HCT116 (cell line): ENCODE results near the gene NSMCE1. TPM values are rescaled to one million over a fixed set of nuclear protein-coding genes. Genes with fewer than 3 reads are reported as not detected.

Experiments
- ATAC-seq: fragments of 200-7000 bp; cut with Tn5 transposase; 2 replicates; pipeline ENCODE4 v1.9.1; 2020; ENCODE audit warnings: mild to moderate bottlenecking, moderate library complexity
- BruUV-seq: library from RNA; stranded (reverse); fragments of 400-500 nt; replicated peaks from 2 replicates; lab custom pipeline; 2021; lab: Mats Ljungman, UMichigan
- CTCF ChIA-PET: fragments of 300-600 bp; sonication (Branson Sonifier 250); formaldehyde crosslinking; loops from one replicate; lab custom pipeline; 2021; ENCODE audit warnings: antibody characterized with exemption; lab: Charles Lee
- POLR2A ChIA-PET: fragments of 300-600, 350-600 bp; sonication (Branson Sonifier 250); formaldehyde crosslinking; loops from one replicate; lab custom pipeline; 2021; ENCODE audit warnings: antibody characterized with exemption; lab: Charles Lee
- RAD21 ChIA-PET, 2 experiments: fragments of 300-600 bp; sonication (Branson Sonifier 250); formaldehyde crosslinking; loops; one replicate each; lab custom pipeline; 2023; ENCODE audit warnings: low total read pairs in 2 of 2; ENCODE audit not compliant: uncharacterized antibody in 2 of 2, unreplicated experiment in 2 of 2, low non-redundant PET in 1 of 2; lab: Charles Lee
- DNase-seq: peaks from one replicate; pipeline ENCODE4 v3.0.0-alpha.2; 2010; ENCODE audit warnings: low read depth, low spot score
- H2AFZ ChIP-seq: fragments of 200-600 bp; shearing (Covaris generic), sonication (generic); 2 replicates; pipeline ENCODE4 v1.6.1; 2017; ENCODE audit warnings: low read depth, mixed run types, mixed read lengths, antibody characterized with exemption, low read length; ENCODE audit not compliant: poor library complexity, severe bottlenecking
- H3K27ac ChIP-seq: 2 replicates; pipeline ENCODE4 v1.5.1; 2012; ENCODE audit warnings: low read depth, low read length
- H3K27me3 ChIP-seq: fragments of 200-600 bp; sonication (generic); 2 replicates; pipeline ENCODE4 v1.6.1; 2016; ENCODE audit warnings: mixed run types, low read length, mixed read lengths; ENCODE audit not compliant: insufficient read depth
- H3K36me3 ChIP-seq, 2 experiments: fragments of 200-500 bp in 1 of 2; fragments of 200-600 bp in 1 of 2; sonication (Bioruptor generic) in 1 of 2; sonication (generic) in 1 of 2; 2 replicates each; pipeline versions ENCODE4 v1.5.1 to v1.6.1; 2014 to 2016; ENCODE audit warnings: low read length in 2 of 2, inconsistent platforms in 1 of 2, mixed read lengths in 1 of 2, mixed run types in 1 of 2; ENCODE audit not compliant: insufficient read depth in 2 of 2, control insufficient read depth in 1 of 2
- H3K4me1 ChIP-seq, 2 experiments: fragments of 200-600 bp in 1 of 2; sonication (generic) in 1 of 2; 2 replicates each; pipeline versions ENCODE4 v1.5.1 to v1.6.1; 2012 to 2017; ENCODE audit warnings: low read length in 2 of 2, inconsistent platforms in 1 of 2, mild to moderate bottlenecking in 1 of 2, mixed read lengths in 1 of 2, mixed run types in 1 of 2, moderate library complexity in 1 of 2; ENCODE audit not compliant: insufficient read depth in 2 of 2, control insufficient read depth in 1 of 2
- H3K4me2 ChIP-seq: fragments of 200-600 bp; sonication (generic); 2 replicates; pipeline ENCODE4 v1.6.1; 2017; ENCODE audit warnings: mixed run types, low read length, mixed read lengths
- H3K4me3 ChIP-seq, 2 experiments: fragments of 200-600 bp in 1 of 2; sonication (generic) in 1 of 2; replicated peaks in 1 of 2; 2 replicates each; pipeline ENCODE4 v1.5.1; 2011 to 2016; ENCODE audit warnings: low read length in 2 of 2, control low read depth in 1 of 2, low read depth in 1 of 2, mild to moderate bottlenecking in 1 of 2, mixed read lengths in 1 of 2, mixed run types in 1 of 2
- H3K79me2 ChIP-seq: fragments of 200-600 bp; sonication (generic); 2 replicates; pipeline ENCODE4 v1.6.1; 2017; ENCODE audit warnings: mild to moderate bottlenecking, mixed run types, low read length, moderate library complexity, mixed read lengths; ENCODE audit not compliant: insufficient read depth
- H3K9ac ChIP-seq: fragments of 200-600 bp; sonication (generic); 2 replicates; pipeline ENCODE4 v1.6.1; 2016; ENCODE audit warnings: low read length, mixed read lengths
- H3K9me2 ChIP-seq: fragments of 200-600 bp; sonication (generic), shearing (Covaris generic); 2 replicates; pipeline ENCODE4 v1.6.1; 2017; ENCODE audit warnings: mixed run types, mild to moderate bottlenecking, moderate library complexity; ENCODE audit not compliant: insufficient read depth
- H3K9me3 ChIP-seq, 2 experiments: fragments of 200-500 bp in 1 of 2; fragments of 200-600 bp in 1 of 2; sonication (Bioruptor generic) in 1 of 2; sonication (generic) in 1 of 2; 2 replicates each; pipeline ENCODE4 v1.6.1; 2014 to 2017; ENCODE audit warnings: low read length in 2 of 2, mixed read lengths in 2 of 2, inconsistent platforms in 1 of 2, low read depth in 1 of 2, mild to moderate bottlenecking in 1 of 2, mixed run types in 1 of 2, moderate library complexity in 1 of 2; ENCODE audit not compliant: control insufficient read depth in 1 of 2, insufficient read depth in 1 of 2
- H4K20me1 ChIP-seq: fragments of 200-600 bp; sonication (generic), shearing (Covaris generic); 2 replicates; pipeline ENCODE4 v1.6.1; 2017; ENCODE audit warnings: mixed run types, mild to moderate bottlenecking, moderate library complexity; ENCODE audit not compliant: insufficient read depth
- CBX3 ChIP-seq: IDR thresholded peaks from 2 replicates; pipeline ENCODE4 v1.6.1; 2012; ENCODE audit warnings: low read depth
- FOSL1 ChIP-seq: IDR thresholded peaks from 2 replicates; pipeline ENCODE4 v1.6.1; 2012; ENCODE audit warnings: low read depth
- JUND ChIP-seq: IDR thresholded peaks from 2 replicates; pipeline ENCODE4 v1.6.1; 2012
- POLR2AphosphoS5 ChIP-seq: IDR thresholded peaks from 2 replicates; pipeline ENCODE4 v1.6.1; 2011; ENCODE audit warnings: mild to moderate bottlenecking, low read depth, low read length, moderate library complexity
- SP1 ChIP-seq: IDR thresholded peaks from 2 replicates; pipeline ENCODE4 v1.6.1; 2012; ENCODE audit warnings: low read depth
- YY1 ChIP-seq: IDR thresholded peaks from 2 replicates; pipeline ENCODE4 v1.6.1; 2011; ENCODE audit warnings: low read length, low read depth, moderate library complexity, mild to moderate bottlenecking; ENCODE audit not compliant: insufficient replicate concordance; ENCODE audit errors: extremely low read depth
- ZBTB33 ChIP-seq: IDR thresholded peaks from 2 replicates; pipeline ENCODE4 v1.6.1; 2011; ENCODE audit warnings: mild to moderate bottlenecking, low read length, moderate library complexity; ENCODE audit not compliant: insufficient replicate concordance; ENCODE audit errors: extremely low read depth
- ZFX ChIP-seq: fragments of 450-650 bp; IDR thresholded peaks from 2 replicates; pipeline ENCODE4 v1.6.1; 2017
- ZNF274 ChIP-seq: fragments of 200-500 bp; sonication (Bioruptor generic); IDR thresholded peaks from 2 replicates; pipeline ENCODE4 v1.6.1; 2014; ENCODE audit warnings: mild to moderate bottlenecking, low read depth, low read length, inconsistent platforms
- intact Hi-C: fragments of 100-400 bp; cut with micrococcal nuclease; formaldehyde crosslinking; loops from 2 replicates; pipeline ENCODE4 v1.10.0; 2022
- total RNA-seq: library from RNA; stranded (reverse); gene quantifications from one replicate; pipeline ENCODE4 v1.2.1, GENCODE V29; 2021; ENCODE audit not compliant: unreplicated experiment
- TF ChIP-seq, protein P1 (sequence below), 3 experiments: fragments of 200-600 bp in 1 of 3; sonication (generic) in 1 of 3; IDR thresholded peaks in 2 of 3; conservative IDR thresholded peaks in 1 of 3; 2 replicates each; pipeline ENCODE4 v1.5.1; 2012 to 2017; ENCODE audit warnings: low read depth in 2 of 3, low read length in 2 of 3, antibody characterized with exemption in 1 of 3, borderline replicate concordance in 1 of 3, control low read depth in 1 of 3, mild to moderate bottlenecking in 1 of 3, mixed read lengths in 1 of 3, mixed run types in 1 of 3, moderate library complexity in 1 of 3; ENCODE audit not compliant: insufficient read depth in 1 of 3
- TF ChIP-seq, protein P2 (sequence below): IDR thresholded peaks from 2 replicates; pipeline ENCODE4 v1.6.1; 2012
- TF ChIP-seq, protein P3 (sequence below): IDR thresholded peaks from 2 replicates; pipeline ENCODE4 v1.6.1; 2012; ENCODE audit warnings: low read depth

The NSMCE1 gene
- total RNA-seq, 1 experiment from 2014 or later = 85.6 TPM

- TF ChIP-seq, protein P1, sequence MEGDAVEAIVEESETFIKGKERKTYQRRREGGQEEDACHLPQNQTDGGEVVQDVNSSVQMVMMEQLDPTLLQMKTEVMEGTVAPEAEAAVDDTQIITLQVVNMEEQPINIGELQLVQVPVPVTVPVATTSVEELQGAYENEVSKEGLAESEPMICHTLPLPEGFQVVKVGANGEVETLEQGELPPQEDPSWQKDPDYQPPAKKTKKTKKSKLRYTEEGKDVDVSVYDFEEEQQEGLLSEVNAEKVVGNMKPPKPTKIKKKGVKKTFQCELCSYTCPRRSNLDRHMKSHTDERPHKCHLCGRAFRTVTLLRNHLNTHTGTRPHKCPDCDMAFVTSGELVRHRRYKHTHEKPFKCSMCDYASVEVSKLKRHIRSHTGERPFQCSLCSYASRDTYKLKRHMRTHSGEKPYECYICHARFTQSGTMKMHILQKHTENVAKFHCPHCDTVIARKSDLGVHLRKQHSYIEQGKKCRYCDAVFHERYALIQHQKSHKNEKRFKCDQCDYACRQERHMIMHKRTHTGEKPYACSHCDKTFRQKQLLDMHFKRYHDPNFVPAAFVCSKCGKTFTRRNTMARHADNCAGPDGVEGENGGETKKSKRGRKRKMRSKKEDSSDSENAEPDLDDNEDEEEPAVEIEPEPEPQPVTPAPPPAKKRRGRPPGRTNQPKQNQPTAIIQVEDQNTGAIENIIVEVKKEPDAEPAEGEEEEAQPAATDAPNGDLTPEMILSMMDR (IDR thresholded peaks at IDR 0.05 in 2 of 3, conservative IDR thresholded peaks at IDR 0.05 in 1 of 3; ENCODE audit: borderline replicate concordance in 1 of 3, insufficient read depth in 1 of 3, low read depth in 2 of 3, low read length in 2 of 3) = no peak
- TF ChIP-seq, protein P2, sequence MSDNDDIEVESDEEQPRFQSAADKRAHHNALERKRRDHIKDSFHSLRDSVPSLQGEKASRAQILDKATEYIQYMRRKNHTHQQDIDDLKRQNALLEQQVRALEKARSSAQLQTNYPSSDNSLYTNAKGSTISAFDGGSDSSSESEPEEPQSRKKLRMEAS = no peak
- no peak for TF ChIP-seq ZNF274
- TF ChIP-seq YY1 = no peak
Observed at GRCh38 chr16:27190316-27190871, 78.2 kb downstream of the NSMCE1 start (continued).

DNA sequence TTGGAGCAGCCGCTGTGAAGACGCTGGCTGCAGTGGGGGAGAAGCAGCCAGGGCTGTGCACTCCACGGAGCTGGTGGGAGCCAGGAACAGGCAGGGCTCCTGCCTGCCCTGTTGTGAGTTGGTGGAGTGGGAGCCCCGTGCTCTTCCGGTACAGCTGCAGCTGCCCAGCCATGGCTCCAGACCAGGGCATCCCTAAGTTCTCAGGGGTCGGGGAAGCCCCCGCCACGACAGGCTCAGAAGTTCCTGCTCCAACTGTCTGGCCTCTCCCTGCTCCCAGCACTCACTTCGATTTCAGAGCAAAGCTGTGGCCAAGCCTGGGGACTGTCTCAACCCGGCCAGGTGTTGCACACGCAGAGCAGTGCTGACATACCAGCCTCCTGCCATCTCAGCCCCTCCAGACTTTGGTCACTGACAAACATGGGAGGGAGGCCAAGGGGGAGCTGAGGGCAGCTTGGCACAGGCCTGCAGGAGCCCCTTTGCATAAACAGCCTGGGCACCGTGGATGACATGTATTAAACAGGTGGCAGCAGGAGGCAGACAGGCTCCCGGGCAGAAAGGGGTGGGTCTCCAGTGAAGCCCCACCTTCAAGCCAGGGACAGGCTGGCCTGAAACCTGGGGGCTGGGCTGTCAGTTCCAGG is 79.1 kb downstream of the NSMCE1 start:
- CTCF ChIA-PET = interaction anchor here (1.0 kb wide), 1 partner anchor 10 kb away, joined by 3 read pairs; no protein-coding TSS in a partner anchor
- no peak overlapping the region for H2AFZ ChIP-seq
- TF ChIP-seq ZBTB33 (no peak), ZFX (no peak), JUND (no peak), CBX3 (no peak), POLR2AphosphoS5 (no peak), FOSL1 (no peak), SP1 (no peak)
- TF ChIP-seq, protein P3, sequence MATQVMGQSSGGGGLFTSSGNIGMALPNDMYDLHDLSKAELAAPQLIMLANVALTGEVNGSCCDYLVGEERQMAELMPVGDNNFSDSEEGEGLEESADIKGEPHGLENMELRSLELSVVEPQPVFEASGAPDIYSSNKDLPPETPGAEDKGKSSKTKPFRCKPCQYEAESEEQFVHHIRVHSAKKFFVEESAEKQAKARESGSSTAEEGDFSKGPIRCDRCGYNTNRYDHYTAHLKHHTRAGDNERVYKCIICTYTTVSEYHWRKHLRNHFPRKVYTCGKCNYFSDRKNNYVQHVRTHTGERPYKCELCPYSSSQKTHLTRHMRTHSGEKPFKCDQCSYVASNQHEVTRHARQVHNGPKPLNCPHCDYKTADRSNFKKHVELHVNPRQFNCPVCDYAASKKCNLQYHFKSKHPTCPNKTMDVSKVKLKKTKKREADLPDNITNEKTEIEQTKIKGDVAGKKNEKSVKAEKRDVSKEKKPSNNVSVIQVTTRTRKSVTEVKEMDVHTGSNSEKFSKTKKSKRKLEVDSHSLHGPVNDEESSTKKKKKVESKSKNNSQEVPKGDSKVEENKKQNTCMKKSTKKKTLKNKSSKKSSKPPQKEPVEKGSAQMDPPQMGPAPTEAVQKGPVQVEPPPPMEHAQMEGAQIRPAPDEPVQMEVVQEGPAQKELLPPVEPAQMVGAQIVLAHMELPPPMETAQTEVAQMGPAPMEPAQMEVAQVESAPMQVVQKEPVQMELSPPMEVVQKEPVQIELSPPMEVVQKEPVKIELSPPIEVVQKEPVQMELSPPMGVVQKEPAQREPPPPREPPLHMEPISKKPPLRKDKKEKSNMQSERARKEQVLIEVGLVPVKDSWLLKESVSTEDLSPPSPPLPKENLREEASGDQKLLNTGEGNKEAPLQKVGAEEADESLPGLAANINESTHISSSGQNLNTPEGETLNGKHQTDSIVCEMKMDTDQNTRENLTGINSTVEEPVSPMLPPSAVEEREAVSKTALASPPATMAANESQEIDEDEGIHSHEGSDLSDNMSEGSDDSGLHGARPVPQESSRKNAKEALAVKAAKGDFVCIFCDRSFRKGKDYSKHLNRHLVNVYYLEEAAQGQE = no peak
- TF ChIP-seq, protein P1 (IDR thresholded peaks at IDR 0.05 in 2 of 3, conservative IDR thresholded peaks at IDR 0.05 in 1 of 3; ENCODE audit: borderline replicate concordance in 1 of 3, insufficient read depth in 1 of 3, low read depth in 2 of 3, low read length in 2 of 3) = no peak

More for the DNA sequence above, 79.1 kb downstream of the NSMCE1 start:
- H4K20me1 ChIP-seq = no peaks in the 10 kb centered on the region
- H3K9me3 ChIP-seq = no peaks in the 10 kb centered on the region
- no peaks in the 10 kb centered on the region; a peak in 1 of 4 replicates for H3K4me1 ChIP-seq
- H3K4me3 ChIP-seq = no peak overlapping the region
- no TSS peak for BruUV-seq
- no peak for DNase-seq
- ATAC-seq = peak; percentile 82
- H3K4me2 ChIP-seq = no peak overlapping the region
- H3K9me2 ChIP-seq = no peaks in the 10 kb centered on the region
- POLR2A ChIA-PET = interaction anchor here (1.0 kb wide), 1 partner anchor 8 kb away, joined by 3 read pairs; no protein-coding TSS in a partner anchor
- no peaks in the 10 kb centered on the region for H3K36me3 ChIP-seq
- H3K9ac ChIP-seq = no peak overlapping the region
- RAD21 ChIA-PET = no interaction called here
- intact Hi-C loops = no loop called here
- no peaks in the 10 kb centered on the region; the same call in 1 of the 2 replicates for H3K27me3 ChIP-seq
- H3K27ac ChIP-seq = no peak overlapping the region
- no peaks in the 10 kb centered on the region for H3K79me2 ChIP-seq
